Karpas-422 (cell line): ENCODE results near the gene RARRES2. TPM values are rescaled to one million over a fixed set of nuclear protein-coding genes. Genes with fewer than 3 reads are reported as not detected.

Experiments used
- DNase-seq: peaks from one replicate; pipeline ENCODE4 v3.0.0-alpha.2; 2015
- H2AFZ ChIP-seq: fragments of 200-600 bp; sonication (generic); 2 replicates; pipeline ENCODE4 v1.6.1; 2014; ENCODE audit warnings: antibody characterized with exemption, low read length, mixed read lengths
- H3K27ac ChIP-seq: fragments of 200-600 bp; sonication (generic); 2 replicates; pipeline ENCODE4 v1.5.1; 2014; ENCODE audit warnings: mild to moderate bottlenecking, low read length, moderate library complexity
- H3K27me3 ChIP-seq: fragments of 200-600 bp; sonication (generic); 2 replicates; pipeline ENCODE4 v1.6.1; 2014; ENCODE audit warnings: low read length, mixed read lengths
- H3K36me3 ChIP-seq: fragments of 200-600 bp; sonication (generic); 2 replicates; pipeline ENCODE4 v1.6.1; 2014; ENCODE audit warnings: low read length, mixed read lengths; ENCODE audit not compliant: insufficient read depth
- H3K4me1 ChIP-seq: fragments of 200-600 bp; sonication (generic); 2 replicates; pipeline ENCODE4 v1.6.1; 2014; ENCODE audit warnings: mild to moderate bottlenecking, low read length, mixed read lengths
- H3K4me2 ChIP-seq: fragments of 200-600 bp; sonication (generic); 2 replicates; pipeline ENCODE4 v1.6.1; 2014; ENCODE audit warnings: low read length, low read depth, mild to moderate bottlenecking; ENCODE audit not compliant: poor library complexity, severe bottlenecking
- H3K4me3 ChIP-seq: fragments of 200-600 bp; sonication (generic); 2 replicates; pipeline ENCODE4 v1.5.1; 2014; ENCODE audit warnings: mild to moderate bottlenecking, antibody characterized with exemption, low read length, mixed read lengths
- H3K79me2 ChIP-seq: fragments of 200-600 bp; sonication (generic); 2 replicates; pipeline ENCODE4 v1.6.1; 2014; ENCODE audit warnings: mild to moderate bottlenecking, low read length, mixed read lengths
- H3K9ac ChIP-seq: fragments of 200-600 bp; sonication (generic); 2 replicates; pipeline ENCODE4 v1.6.0; 2014; ENCODE audit warnings: low read length
- H3K9me2 ChIP-seq: fragments of 200-600 bp; sonication (generic), shearing (Covaris generic); replicated peaks from 2 replicates; pipeline ENCODE4 v1.6.0; 2014; ENCODE audit warnings: mild to moderate bottlenecking, low read length, moderate library complexity; ENCODE audit not compliant: insufficient read depth
- H3K9me3 ChIP-seq: fragments of 300-700, 200-600 bp; sonication (generic); 2 replicates; pipeline ENCODE4 v1.6.1; 2014; ENCODE audit warnings: low read length, mixed read lengths
- H4K20me1 ChIP-seq: fragments of 200-600 bp; sonication (generic); 2 replicates; pipeline ENCODE4 v1.6.1; 2014; ENCODE audit warnings: mild to moderate bottlenecking, antibody characterized with exemption, low read length, low read depth; ENCODE audit not compliant: insufficient read depth
- total RNA-seq: library from RNA; depleted of rRNA; stranded (reverse); fragments of >200 nt; shearing (Covaris generic); gene quantifications from 2 replicates; pipeline ENCODE4 v1.2.3, GENCODE V29; 2014; ENCODE audit warnings: low replicate concordance

Gene RARRES2
- total RNA-seq, 1 experiment from 2014 or later = not detected

GRCh38 chr7:150379441-150380379, 38.3 kb upstream of the RARRES2 start:
- peaks cover 42% of the 10 kb centered on the region for H3K4me1 ChIP-seq
- DNase-seq = peak; percentile 62
- H3K4me2 ChIP-seq = peak overlapping the region; percentile 81
- peak overlapping the region; percentile 53; the same call in 1 of the 2 replicates for H3K27ac ChIP-seq
- H3K9me3 ChIP-seq = no peaks in the 10 kb centered on the region
- H3K27me3 ChIP-seq = no peaks in the 10 kb centered on the region
- peak overlapping the region; percentile 88; the same call in 1 of the 2 replicates for H2AFZ ChIP-seq
- H4K20me1 ChIP-seq = 0 out of 2 replicates have a peak, but pooled peaks cover 6% of the 10 kb centered on the region
- H3K36me3 ChIP-seq = no peaks in the 10 kb centered on the region
- H3K9me2 ChIP-seq = no peaks in the 10 kb centered on the region
- H3K9ac ChIP-seq = peak overlapping the region; percentile 78
- peak overlapping the region; percentile 81 for H3K4me3 ChIP-seq
- H3K79me2 ChIP-seq = no peaks in the 10 kb centered on the region

GRCh38 chr7:150378853-150379440, 37.5 kb upstream of the RARRES2 start, which contains the start of gene ZNF775:
ZNF775 (plus strand) TSS chr7:150379330; CDS start chr7:150388471, 9,141 bp downstream.
- Histone ChIP-seq H3K9me3 (no peaks in the 10 kb centered on the region), H3K4me1 (peaks cover 42% of the 10 kb centered on the region), H4K20me1 (peaks cover 9% of the 10 kb centered on the region; the same call in 1 of the 2 replicates), H2AFZ (peak within 1 kb of the TSS; percentile 88; the same call in 1 of the 2 replicates), H3K36me3 (peaks cover 3% of the 10 kb centered on the region), H3K79me2 (no peaks in the 10 kb centered on the region), H3K4me2 (peak within 1 kb of the TSS; percentile 81), H3K9me2 (no peaks in the 10 kb centered on the region), H3K4me3 (peak within 1 kb of the TSS; percentile 81), H3K27me3 (no peaks in the 10 kb centered on the region), H3K9ac (peak within 1 kb of the TSS; percentile 83), H3K27ac (peak within 1 kb of the TSS; percentile 53; the same call in 1 of the 2 replicates)
- peak; percentile 97 for DNase-seq

- peaks cover 15% of the 10 kb centered on the region; the same call in 1 of the 2 replicates for H4K20me1 ChIP-seq
- H3K36me3 ChIP-seq = peaks cover 10% of the 10 kb centered on the region
- H3K9me3 ChIP-seq = no peaks in the 10 kb centered on the region
- peak overlapping the region; percentile 81 for H3K4me3 ChIP-seq
- peak overlapping the region; percentile 83 for H3K9ac ChIP-seq
- H3K27me3 ChIP-seq = no peaks in the 10 kb centered on the region
- H3K4me2 ChIP-seq = peak overlapping the region; percentile 81
- H3K4me1 ChIP-seq = peaks cover 42% of the 10 kb centered on the region
- H3K9me2 ChIP-seq = no peaks in the 10 kb centered on the region
- DNase-seq = peak; percentile 63
- H3K27ac ChIP-seq = peak overlapping the region; percentile 29; the same call in 1 of the 2 replicates
- no peaks in the 10 kb centered on the region for H3K79me2 ChIP-seq
- H2AFZ ChIP-seq = peak overlapping the region; percentile 51; the same call in 1 of the 2 replicates
Measured at GRCh38 chr7:150378115-150378852, 36.9 kb upstream of the RARRES2 start.

- H3K79me2 ChIP-seq = no peaks in the 10 kb centered on the region
Measured at GRCh38 chr7:150377635-150378034, 36.2 kb upstream of the RARRES2 start.

GRCh38 chr7:150377196-150377595, 35.8 kb upstream of the RARRES2 start:
- peaks cover 31% of the 10 kb centered on the region for H3K4me1 ChIP-seq
- no peak overlapping the region for H3K27ac ChIP-seq

More at GRCh38 chr7:150377635-150378034, 36.2 kb upstream of the RARRES2 start:
- peaks cover 19% of the 10 kb centered on the region; the same call in 1 of the 2 replicates for H4K20me1 ChIP-seq
- no peak overlapping the region for H2AFZ ChIP-seq
- no peaks in the 10 kb centered on the region for H3K9me2 ChIP-seq
- H3K4me1 ChIP-seq = peaks cover 36% of the 10 kb centered on the region
- no peaks in the 10 kb centered on the region for H3K27me3 ChIP-seq
- H3K9ac ChIP-seq = peak overlapping the region; percentile 83; the same call in 1 of the 2 replicates
- peak overlapping the region; percentile 81 for H3K4me2 ChIP-seq
- H3K36me3 ChIP-seq = peaks cover 10% of the 10 kb centered on the region
- no peak overlapping the region for H3K27ac ChIP-seq
- no peak overlapping the region for H3K4me3 ChIP-seq
- H3K9me3 ChIP-seq = no peaks in the 10 kb centered on the region
- no peak for DNase-seq

GRCh38 chr7:150376560-150376959, 35.1 kb upstream of the RARRES2 start:
- Histone ChIP-seq H3K4me2 (no peak overlapping the region), H3K27ac (no peak overlapping the region), H3K9me2 (no peaks in the 10 kb centered on the region), H3K27me3 (no peaks in the 10 kb centered on the region), H3K36me3 (peaks cover 10% of the 10 kb centered on the region), H3K79me2 (no peaks in the 10 kb centered on the region), H3K4me1 (peaks cover 28% of the 10 kb centered on the region), H4K20me1 (peaks cover 19% of the 10 kb centered on the region; the same call in 1 of the 2 replicates), H3K4me3 (no peak overlapping the region), H2AFZ (no peak overlapping the region), H3K9me3 (no peaks in the 10 kb centered on the region), H3K9ac (no peak overlapping the region)
- DNase-seq = no peak

More at GRCh38 chr7:150377196-150377595, 35.8 kb upstream of the RARRES2 start:
- no peaks in the 10 kb centered on the region for H3K27me3 ChIP-seq
- peaks cover 19% of the 10 kb centered on the region; the same call in 1 of the 2 replicates for H4K20me1 ChIP-seq
- peaks cover 10% of the 10 kb centered on the region for H3K36me3 ChIP-seq
- no peak overlapping the region for H3K4me3 ChIP-seq
- no peak overlapping the region for H3K4me2 ChIP-seq
- H3K9me2 ChIP-seq = no peaks in the 10 kb centered on the region
- no peak overlapping the region for H3K9ac ChIP-seq
- no peaks in the 10 kb centered on the region for H3K79me2 ChIP-seq
- H3K9me3 ChIP-seq = no peaks in the 10 kb centered on the region
- no peak overlapping the region for H2AFZ ChIP-seq
- no peak for DNase-seq

- Histone ChIP-seq H3K9me2 (no peaks in the 10 kb centered on the region), H4K20me1 (peaks cover 19% of the 10 kb centered on the region; the same call in 1 of the 2 replicates), H3K27me3 (no peaks in the 10 kb centered on the region), H3K4me1 (peaks cover 28% of the 10 kb centered on the region), H3K9me3 (no peaks in the 10 kb centered on the region), H3K27ac (no peak overlapping the region), H3K4me2 (no peak overlapping the region), H3K36me3 (peaks cover 11% of the 10 kb centered on the region), H3K79me2 (peaks cover 2% of the 10 kb centered on the region; the same call in 1 of the 2 replicates), H3K9ac (no peak overlapping the region), H3K4me3 (no peak overlapping the region), H2AFZ (no peak overlapping the region)
- no peak for DNase-seq
Measured at GRCh38 chr7:150375662-150376521, 34.5 kb upstream of the RARRES2 start.
